ENCODE measurements around the gene ZNF625. TPM values are rescaled to one million over a fixed set of nuclear protein-coding genes. Genes with fewer than 3 reads are reported as not detected.
A peak's percentile ranks its signal among the peaks of the same experiment; 100 is the strongest.

ZNF625 gene
- total RNA-seq, 3 donors from 2014 or later (not counting 1 experiment from before 2014, with no cell fraction given): 3.1 to 7.9 (median 4.4) TPM

DNA sequence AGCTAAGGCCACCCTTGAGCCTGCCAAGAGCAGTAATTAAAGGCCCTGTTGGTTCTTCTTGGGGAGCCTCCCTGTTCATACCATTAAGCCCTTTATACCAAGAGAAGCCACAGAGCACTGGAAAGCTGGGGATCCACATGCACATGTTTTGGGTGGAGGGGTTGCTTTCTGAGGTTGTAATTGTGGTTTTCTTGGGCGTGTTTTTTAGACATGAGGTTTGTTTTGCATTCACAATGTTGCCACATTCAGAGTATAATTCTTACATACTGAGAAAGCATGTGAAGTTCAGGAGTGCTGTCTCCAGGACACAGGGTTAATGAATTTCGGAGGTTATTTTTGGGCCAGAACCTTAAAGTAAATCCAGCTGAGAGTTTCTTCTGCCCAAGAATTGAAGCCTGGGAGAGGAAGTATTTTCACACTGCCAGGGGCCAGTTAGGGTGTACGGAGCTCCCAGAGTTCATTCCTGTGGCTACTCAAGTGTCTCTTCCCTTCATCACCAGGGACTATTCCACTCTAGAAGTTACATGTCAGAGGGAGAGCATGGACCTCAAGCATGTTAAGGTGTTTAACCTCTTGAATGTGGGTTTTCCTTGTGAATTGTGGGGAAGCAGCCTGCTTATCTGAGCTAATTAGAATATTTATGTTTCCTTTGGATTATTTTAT lies 43.4 kb upstream of the ZNF625 start:
- H3K27ac ChIP-seq (ENCODE audit: low read length): no peak overlapping the region
- WGBS (ENCODE audit: insufficient coverage): 26% methylated on average over 3 of the region's 3 CpGs
- peaks cover 14% of the 10 kb centered on the region for H3K4me1 ChIP-seq (ENCODE audit: control insufficient read depth, insufficient read depth, low read length)
- peaks cover 28 to 44% of the 10 kb centered on the region in 2 donors for H3K4me1 Mint-ChIP-seq
- H3K4me3 Mint-ChIP-seq: no peak overlapping the region
- H3K27me3 ChIP-seq (ENCODE audit: control insufficient read depth, insufficient read depth, low read length): no peaks in the 10 kb centered on the region
- peak in 1 of 2 donors; percentile 12 for DNase-seq
- no peaks in the 10 kb centered on the region for H3K36me3 ChIP-seq (ENCODE audit: control insufficient read depth, insufficient read depth, low read length)
- no peaks in the 10 kb centered on the region for H3K9me3 Mint-ChIP-seq
- H3K4me3 ChIP-seq (ENCODE audit: low read length): no peak overlapping the region
- no peaks in the 10 kb centered on the region for H3K27me3 Mint-ChIP-seq (ENCODE audit: low read depth in 2 of 2)
- TF ChIP-seq, protein P1, sequence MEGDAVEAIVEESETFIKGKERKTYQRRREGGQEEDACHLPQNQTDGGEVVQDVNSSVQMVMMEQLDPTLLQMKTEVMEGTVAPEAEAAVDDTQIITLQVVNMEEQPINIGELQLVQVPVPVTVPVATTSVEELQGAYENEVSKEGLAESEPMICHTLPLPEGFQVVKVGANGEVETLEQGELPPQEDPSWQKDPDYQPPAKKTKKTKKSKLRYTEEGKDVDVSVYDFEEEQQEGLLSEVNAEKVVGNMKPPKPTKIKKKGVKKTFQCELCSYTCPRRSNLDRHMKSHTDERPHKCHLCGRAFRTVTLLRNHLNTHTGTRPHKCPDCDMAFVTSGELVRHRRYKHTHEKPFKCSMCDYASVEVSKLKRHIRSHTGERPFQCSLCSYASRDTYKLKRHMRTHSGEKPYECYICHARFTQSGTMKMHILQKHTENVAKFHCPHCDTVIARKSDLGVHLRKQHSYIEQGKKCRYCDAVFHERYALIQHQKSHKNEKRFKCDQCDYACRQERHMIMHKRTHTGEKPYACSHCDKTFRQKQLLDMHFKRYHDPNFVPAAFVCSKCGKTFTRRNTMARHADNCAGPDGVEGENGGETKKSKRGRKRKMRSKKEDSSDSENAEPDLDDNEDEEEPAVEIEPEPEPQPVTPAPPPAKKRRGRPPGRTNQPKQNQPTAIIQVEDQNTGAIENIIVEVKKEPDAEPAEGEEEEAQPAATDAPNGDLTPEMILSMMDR (IDR thresholded peaks at IDR 0.05): no peak
- H3K27ac Mint-ChIP-seq: peak overlapping the region; percentile 35 to 48
- peaks cover 10% of the 10 kb centered on the region for H3K36me3 Mint-ChIP-seq
- H3K9me3 ChIP-seq (ENCODE audit: control insufficient read depth, insufficient read depth, low read length): peaks cover 3% of the 10 kb centered on the region
- ATAC-seq: no peak
- intact Hi-C loops (cut with micrococcal nuclease): no loop called here

DNA sequence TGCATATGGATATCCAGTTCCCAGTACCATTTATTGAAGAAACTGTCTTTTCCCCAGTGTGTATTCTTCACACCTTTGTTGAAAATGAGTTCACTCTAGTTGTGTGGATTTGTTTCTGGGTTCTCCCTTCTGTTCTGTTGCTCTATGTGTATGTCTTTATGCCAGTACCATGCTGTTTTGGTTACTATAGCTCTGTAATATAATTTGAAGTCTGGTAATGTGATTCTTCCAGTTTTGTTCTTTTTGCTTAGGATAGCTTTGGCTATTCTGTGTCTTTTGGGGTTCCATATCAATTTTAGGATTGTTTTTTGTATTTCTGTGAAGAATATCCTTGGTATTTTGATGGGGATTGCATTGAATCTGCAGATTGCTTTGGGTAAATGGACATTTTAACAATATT lies 41.6 kb upstream of the ZNF625 start:
- H3K9me3 ChIP-seq (ENCODE audit: control insufficient read depth, insufficient read depth, low read length): peaks cover 15% of the 10 kb centered on the region
- no peaks in the 10 kb centered on the region for H3K27me3 ChIP-seq (ENCODE audit: control insufficient read depth, insufficient read depth, low read length)
- TF ChIP-seq, protein P1 (IDR thresholded peaks at IDR 0.05): no peak
- Mint-ChIP-seq H3K27ac (no peak overlapping the region), H3K9me3 (no peaks in the 10 kb centered on the region), H3K27me3 (ENCODE audit: low read depth in 2 of 2) (no peaks in the 10 kb centered on the region), H3K4me3 (peak overlapping the region; percentile 2), H3K4me1 (peaks cover 33 to 49% of the 10 kb centered on the region in 2 donors), H3K36me3 (peaks cover 10% of the 10 kb centered on the region)
- peaks cover 22% of the 10 kb centered on the region for H3K4me1 ChIP-seq (ENCODE audit: control insufficient read depth, insufficient read depth, low read length)
- H3K27ac ChIP-seq (ENCODE audit: low read length): no peak overlapping the region
- no peak overlapping the region for H3K4me3 ChIP-seq (ENCODE audit: low read length)
- H3K36me3 ChIP-seq (ENCODE audit: control insufficient read depth, insufficient read depth, low read length): no peaks in the 10 kb centered on the region
- DNase-seq: no peak
- intact Hi-C loops (cut with micrococcal nuclease): no loop called here
- ATAC-seq: no peak

DNA sequence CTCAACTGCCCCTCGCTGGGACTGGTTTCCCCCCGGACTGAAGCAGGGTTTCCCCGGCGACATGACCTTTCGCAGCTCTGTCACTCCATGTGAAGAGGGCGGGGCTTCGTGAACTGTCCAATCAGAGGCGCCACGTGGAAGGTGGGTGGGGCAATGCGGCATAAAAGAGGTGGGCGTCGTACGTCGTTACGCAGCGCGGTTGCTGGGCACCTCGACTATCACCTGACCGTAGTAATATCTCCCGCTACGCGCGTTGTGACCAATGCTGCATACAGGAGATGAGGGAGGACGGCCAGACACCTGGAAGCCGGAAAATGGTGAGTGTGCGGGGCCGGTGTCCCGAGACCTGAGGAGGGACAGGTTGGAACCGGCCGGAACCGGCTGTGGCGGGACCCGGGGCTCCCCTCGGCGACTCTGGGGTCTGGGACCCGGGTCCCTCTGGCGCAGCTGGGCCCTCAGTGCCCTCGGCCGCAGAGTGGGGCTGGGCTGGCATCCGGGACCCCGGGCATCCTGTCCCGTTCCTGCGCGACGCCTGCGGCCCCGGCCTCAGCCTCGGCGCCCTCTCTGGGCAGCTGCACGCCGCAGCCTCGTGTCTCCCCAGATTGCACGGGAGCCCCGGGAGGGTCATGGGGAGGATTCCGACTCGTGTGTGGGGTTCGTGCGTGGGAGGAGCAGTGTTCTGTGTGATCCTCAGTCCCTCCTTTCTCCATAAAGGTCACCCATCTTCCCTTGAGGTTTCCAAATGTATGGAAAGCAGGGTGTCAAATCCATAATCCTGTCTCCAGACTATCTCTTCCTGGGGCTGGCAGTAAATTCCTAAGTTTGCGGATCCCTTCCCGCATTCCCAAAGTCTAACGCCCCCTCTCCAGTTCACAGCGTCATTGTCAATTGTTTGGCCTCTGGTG lies 38.5 kb upstream of the ZNF625 start:
- intact Hi-C loops (cut with micrococcal nuclease): no loop called here
- peak overlapping the region; percentile 72 for H3K4me3 ChIP-seq (ENCODE audit: low read length)
- no peaks in the 10 kb centered on the region for H3K27me3 ChIP-seq (ENCODE audit: control insufficient read depth, insufficient read depth, low read length)
- Mint-ChIP-seq H3K27ac (peak overlapping the region; percentile 90 to 93), H3K4me1 (peaks cover 28 to 32% of the 10 kb centered on the region in 2 donors), H3K9me3 (no peaks in the 10 kb centered on the region), H3K27me3 (ENCODE audit: low read depth in 2 of 2) (no peaks in the 10 kb centered on the region), H3K4me3 (peak overlapping the region; percentile 91), H3K36me3 (peaks cover 14% of the 10 kb centered on the region)
- H3K27ac ChIP-seq (ENCODE audit: low read length): peak overlapping the region; percentile 77
- DNase-seq (peak; percentile 78 to 95), ATAC-seq (peak; percentile 96 to 98 (median 97))
- H3K9me3 ChIP-seq (ENCODE audit: control insufficient read depth, insufficient read depth, low read length): peaks cover 34% of the 10 kb centered on the region
- H3K36me3 ChIP-seq (ENCODE audit: control insufficient read depth, insufficient read depth, low read length): peaks cover 3% of the 10 kb centered on the region
- TF ChIP-seq, protein P1 (IDR thresholded peaks at IDR 0.05): no peak
- peaks cover 21% of the 10 kb centered on the region for H3K4me1 ChIP-seq (ENCODE audit: control insufficient read depth, insufficient read depth, low read length)
- WGBS (ENCODE audit: insufficient coverage): 6% methylated on average over 58 of the region's 62 CpGs

Data from natural killer cell (primary cell).